Measurements from ENCODE around the gene SAP30BP.

DNA sequence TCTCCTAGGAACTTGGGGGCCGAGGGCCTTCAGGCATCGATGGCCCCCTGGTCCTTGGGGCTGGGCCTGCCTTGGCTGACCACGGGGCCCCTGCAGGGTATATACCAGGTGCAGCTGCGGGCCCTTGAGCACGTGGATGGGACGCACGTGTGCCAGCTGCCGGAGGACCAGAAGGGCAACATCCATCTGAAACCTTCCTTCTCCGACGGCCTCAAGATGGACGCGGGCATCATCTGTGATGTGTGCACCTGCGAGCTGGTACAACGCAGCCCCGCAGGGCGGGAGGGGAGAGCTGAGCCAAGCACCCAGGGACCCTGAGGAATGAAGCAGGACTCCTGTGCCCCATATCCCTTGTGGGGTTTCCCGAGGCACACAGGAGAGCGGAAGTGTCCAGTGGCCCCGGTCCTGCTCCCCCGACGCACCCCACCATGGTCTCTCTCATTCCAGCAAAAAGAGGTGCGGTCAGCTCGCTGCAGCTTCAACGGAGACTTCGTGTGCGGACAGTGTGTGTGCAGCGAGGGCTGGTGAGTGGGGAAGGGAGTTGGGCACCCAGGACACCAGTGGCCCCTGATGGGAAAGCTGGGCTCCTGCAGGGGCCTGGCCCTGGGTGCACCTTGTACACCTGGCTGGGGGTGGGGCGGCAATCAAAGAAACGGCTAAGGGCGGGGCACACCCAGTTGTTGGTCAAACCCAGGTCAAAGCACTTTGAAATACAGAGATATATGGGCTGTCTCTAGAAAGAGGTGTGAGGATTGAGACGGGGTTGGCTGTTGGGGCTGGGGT lies 64.8 kb downstream of the SAP30BP start:
- TF ChIP-seq, protein P1, sequence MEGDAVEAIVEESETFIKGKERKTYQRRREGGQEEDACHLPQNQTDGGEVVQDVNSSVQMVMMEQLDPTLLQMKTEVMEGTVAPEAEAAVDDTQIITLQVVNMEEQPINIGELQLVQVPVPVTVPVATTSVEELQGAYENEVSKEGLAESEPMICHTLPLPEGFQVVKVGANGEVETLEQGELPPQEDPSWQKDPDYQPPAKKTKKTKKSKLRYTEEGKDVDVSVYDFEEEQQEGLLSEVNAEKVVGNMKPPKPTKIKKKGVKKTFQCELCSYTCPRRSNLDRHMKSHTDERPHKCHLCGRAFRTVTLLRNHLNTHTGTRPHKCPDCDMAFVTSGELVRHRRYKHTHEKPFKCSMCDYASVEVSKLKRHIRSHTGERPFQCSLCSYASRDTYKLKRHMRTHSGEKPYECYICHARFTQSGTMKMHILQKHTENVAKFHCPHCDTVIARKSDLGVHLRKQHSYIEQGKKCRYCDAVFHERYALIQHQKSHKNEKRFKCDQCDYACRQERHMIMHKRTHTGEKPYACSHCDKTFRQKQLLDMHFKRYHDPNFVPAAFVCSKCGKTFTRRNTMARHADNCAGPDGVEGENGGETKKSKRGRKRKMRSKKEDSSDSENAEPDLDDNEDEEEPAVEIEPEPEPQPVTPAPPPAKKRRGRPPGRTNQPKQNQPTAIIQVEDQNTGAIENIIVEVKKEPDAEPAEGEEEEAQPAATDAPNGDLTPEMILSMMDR (IDR thresholded peaks at IDR 0.05), result no peak
- no peak for TF ChIP-seq POLR2A (IDR thresholded peaks at IDR 0.05)

Measured in body of pancreas (tissue), 4 donors.